Prostate gland (tissue), 2 donors: Measurements from ENCODE around the gene RXRG.

Experiments used
- CTCF ChIP-seq, 4 experiments: fragments of 200-600 bp in 2 of 4; fragments of 450-650 bp in 2 of 4; sonication (generic) in 2 of 4; IDR thresholded peaks; 1 replicate in 3 of 4; 2 replicates in 1 of 4; pipeline ENCODE4 v1.5.1; 2016 to 2019; ENCODE audit warnings: antibody characterized with exemption in 4 of 4, mild to moderate bottlenecking in 2 of 4, moderate library complexity in 2 of 4
- POLR2A ChIP-seq: fragments of 450-650 bp; IDR thresholded peaks from one replicate; pipeline ENCODE4 v1.6.1; 2016; ENCODE audit warnings: antibody characterized with exemption, mild to moderate bottlenecking
- POLR2AphosphoS5 ChIP-seq: sonication (generic); formaldehyde crosslinking; IDR thresholded peaks from one replicate; pipeline ENCODE4 v1.6.1; 2017; ENCODE audit warnings: antibody characterized with exemption

GRCh38 chr1:165456114-165456513 lies 11.2 kb upstream of the RXRG start:
- TF ChIP-seq POLR2AphosphoS5 (no peak), CTCF (IDR thresholded peaks at IDR 0.05) (no peak), POLR2A (no peak)
